T-helper 9 cell (primary cell): ENCODE results near the gene HDLBP.
A peak's percentile ranks its signal among the peaks of the same experiment; 100 is the strongest.

Source experiments
- DNase-seq: peaks from one replicate; pipeline ENCODE4 v3.0.0-alpha.2; 2020

HDLBP gene

GRCh38 chr2:241227594-241227993, 87.9 kb downstream of the HDLBP start:
- no peak for DNase-seq

GRCh38 chr2:241226723-241227572, 88.5 kb downstream of the HDLBP start:
- no peak for DNase-seq

- DNase-seq: no peak
These were observed 89.5 kb downstream of the HDLBP start for GRCh38 chr2:241225983-241226382.

- no peak for DNase-seq
These were observed 89.9 kb downstream of the HDLBP start for GRCh38 chr2:241225545-241225944.

- no peak for DNase-seq
These were observed 90.5 kb downstream of the HDLBP start for GRCh38 chr2:241224851-241225438.

- DNase-seq: no peak
These were observed 91.2 kb downstream of the HDLBP start for GRCh38 chr2:241224018-241224850.

GRCh38 chr2:241223211-241224017, 92.1 kb downstream of the HDLBP start:
- DNase-seq: no peak

GRCh38 chr2:241219856-241220356, 95.6 kb downstream of the HDLBP start:
- DNase-seq: no peak

GRCh38 chr2:241219030-241219382, 96.5 kb downstream of the HDLBP start:
- DNase-seq: no peak

GRCh38 chr2:241218131-241219029, 97.1 kb downstream of the HDLBP start:
- peak; percentile 35 for DNase-seq

GRCh38 chr2:241217320-241218031, 98.0 kb downstream of the HDLBP start:
- peak; percentile 16 for DNase-seq

- DNase-seq: no peak
These were observed 99.2 kb downstream of the HDLBP start for GRCh38 chr2:241216211-241216761.

GRCh38 chr2:241215421-241215820, 100.1 kb downstream of the HDLBP start:
- no peak for DNase-seq

- no peak for DNase-seq
These were observed 100.7 kb downstream of the HDLBP start for GRCh38 chr2:241214766-241215165.

- DNase-seq: no peak
These were observed 101.3 kb downstream of the HDLBP start for GRCh38 chr2:241214209-241214608.

- no peak for DNase-seq
These were observed 101.9 kb downstream of the HDLBP start for GRCh38 chr2:241213567-241213966.

GRCh38 chr2:241213041-241213440, 102.4 kb downstream of the HDLBP start:
- no peak for DNase-seq

- DNase-seq: no peak
These were observed 104.2 kb downstream of the HDLBP start for GRCh38 chr2:241211276-241211675.

GRCh38 chr2:241209271-241209670, 106.2 kb downstream of the HDLBP start:
- DNase-seq: no peak

- DNase-seq: no peak
These were observed 107.4 kb downstream of the HDLBP start for GRCh38 chr2:241208058-241208457.
